Fibroblast of skin of abdomen (primary cell): ENCODE results near the gene NDEL1. TPM values are rescaled to one million over a fixed set of nuclear protein-coding genes. Genes with fewer than 3 reads are reported as not detected.
"Not testable (repeated sequence)": the region's sequence is repeated elsewhere in the genome, so short reads cannot be mapped to it uniquely, and the experiment has no call there.

Source experiments
- DNase-seq: peaks from one replicate; pipeline ENCODE4 v3.0.0-alpha.2; 2013
- polyA plus RNA-seq, 2 experiments: library from polyadenylated mRNA; unstranded; fragments of 120-200 nt; gene quantifications; one replicate each; pipeline ENCODE4 v1.2.1, GENCODE V29; 2013; ENCODE audit not compliant: insufficient read length in 2 of 2

The NDEL1 gene
- 58.8 TPM for polyA plus RNA-seq (2013, experiment 1 of 2; ENCODE audit: insufficient read length)
- 59.6 TPM for polyA plus RNA-seq (2013, experiment 2 of 2; ENCODE audit: insufficient read length)

- DNase-seq = peak; percentile 98
These were observed at the start of gene NDEL1 for GRCh38 chr17:8435245-8436168. Gene NDEL1 (plus strand): TSS chr17:8435884. CDS start chr17:8444272, 8,388 bp downstream.

GRCh38 chr17:8386841-8387240, 48.8 kb upstream of the NDEL1 start:
- no peak for DNase-seq

GRCh38 chr17:8387914-8388651, 47.6 kb upstream of the NDEL1 start:
- no peak for DNase-seq

GRCh38 chr17:8391711-8392110, 44.0 kb upstream of the NDEL1 start:
- peak; percentile 28 for DNase-seq

- DNase-seq = no peak
These were observed 43.4 kb upstream of the NDEL1 start for GRCh38 chr17:8392274-8392673.

- no peak for DNase-seq
These were observed 42.8 kb upstream of the NDEL1 start for GRCh38 chr17:8392674-8393469.

- DNase-seq = no peak
These were observed 42.0 kb upstream of the NDEL1 start for GRCh38 chr17:8393470-8394231.

GRCh38 chr17:8394497-8394896, 41.2 kb upstream of the NDEL1 start:
- DNase-seq = not testable (repeated sequence)

GRCh38 chr17:8397636-8398035, 38.0 kb upstream of the NDEL1 start, which contains the start of gene RNF222:
Gene RNF222 (minus strand): TSS chr17:8397827. CDS start chr17:8393461, 4,366 bp downstream.
- no peak for DNase-seq

GRCh38 chr17:8398980-8399379, 36.7 kb upstream of the NDEL1 start:
- DNase-seq = no peak

GRCh38 chr17:8401107-8401506, 34.6 kb upstream of the NDEL1 start:
- DNase-seq = no peak

GRCh38 chr17:8402921-8403536, 32.7 kb upstream of the NDEL1 start:
- DNase-seq = no peak

GRCh38 chr17:8405499-8406016, 30.1 kb upstream of the NDEL1 start:
- no peak for DNase-seq

GRCh38 chr17:8406174-8406573, 29.5 kb upstream of the NDEL1 start:
- no peak for DNase-seq

- no peak for DNase-seq
These were observed 27.3 kb upstream of the NDEL1 start for GRCh38 chr17:8408371-8408770.

- DNase-seq = peak; percentile 82
These were observed 25.5 kb upstream of the NDEL1 start for GRCh38 chr17:8409966-8410882.

- DNase-seq = no peak
These were observed 24.8 kb upstream of the NDEL1 start for GRCh38 chr17:8410883-8411238.

GRCh38 chr17:8412089-8412488, 23.6 kb upstream of the NDEL1 start:
- DNase-seq = no peak

GRCh38 chr17:8413328-8413727, 22.4 kb upstream of the NDEL1 start:
- DNase-seq = no peak

GRCh38 chr17:8413938-8414337, 21.7 kb upstream of the NDEL1 start:
- DNase-seq = no peak
